Transverse colon (tissue), 4 donors: Measurements from ENCODE around the gene EXT2. TPM values are rescaled to one million over a fixed set of nuclear protein-coding genes. Genes with fewer than 3 reads are reported as not detected.

Experiments used
- DNase-seq: peaks from one replicate; pipeline ENCODE4 v3.0.0-alpha.2; 2019
- H3K27ac ChIP-seq, 4 donors: fragments of 200-600 bp; sonication (generic); 2 replicates each; pipeline ENCODE4 v1.5.1; 2016 to 2018; ENCODE audit warnings: inconsistent platforms in 4 of 4
- H3K27me3 ChIP-seq: fragments of 200-600 bp; sonication (generic); 2 replicates; pipeline ENCODE4 v1.5.1; 2017; ENCODE audit warnings: inconsistent platforms
- H3K36me3 ChIP-seq, 4 donors: fragments of 200-600 bp; sonication (generic); 2 replicates each; pipeline ENCODE4 v1.5.1; 2017 to 2019; ENCODE audit warnings: inconsistent platforms in 4 of 4
- H3K4me1 ChIP-seq, 4 donors: fragments of 200-600 bp; sonication (generic); 2 replicates each; pipeline ENCODE4 v1.5.1; 2017 to 2020; ENCODE audit warnings: inconsistent platforms in 4 of 4
- H3K4me3 ChIP-seq, 4 donors: fragments of 200-600 bp; sonication (generic); 1 replicate in 1 of 4; 2 replicates in 3 of 4; pipeline versions ENCODE4 v1.5.1 to v1.6.1; 2017 to 2019; ENCODE audit warnings: inconsistent platforms in 4 of 4
- H3K9me3 ChIP-seq, 2 donors: fragments of 200-600 bp; sonication (generic); 2 replicates each; pipeline ENCODE4 v1.5.1; 2017 to 2019; ENCODE audit warnings: inconsistent platforms in 2 of 2
- EP300 ChIP-seq: sonication (generic); formaldehyde crosslinking; IDR thresholded peaks from one replicate; pipeline ENCODE4 v1.6.1; 2017; ENCODE audit warnings: antibody characterized with exemption, low read depth
- POLR2A ChIP-seq: fragments of 450-650 bp; IDR thresholded peaks from one replicate; pipeline ENCODE4 v1.6.1; 2016; ENCODE audit warnings: antibody characterized with exemption, mild to moderate bottlenecking, moderate library complexity
- POLR2AphosphoS5 ChIP-seq, 3 donors: sonication (generic); formaldehyde crosslinking; IDR thresholded peaks; one replicate each; pipeline ENCODE4 v1.6.1; 2016; ENCODE audit warnings: antibody characterized with exemption in 3 of 3
- WGBS, 2 donors: methylation state at CpG; one replicate each; pipeline ENCODE4 v1.1.5; 2018; ENCODE audit warnings: low coverage in 1 of 2; 5-methylcytosine and 5-hydroxymethylcytosine counted together
- in situ Hi-C, 4 donors: fragments of 200-750 bp; cut with MboI; loops; one replicate each; pipeline versions ENCODE4 v1.15.0 to v1.15.1; 2017; ENCODE audit warnings: low sequenced_read_pairs in 3 of 4, low pct_ligation_motif_present in 1 of 4, low pct_unique_long_range_greater_than_20kb in 1 of 4
- intact Hi-C: fragments of 100-400 bp; cut with DNase I; formaldehyde crosslinking; loops from one replicate; pipeline ENCODE4 v1.15.1; 2023; ENCODE audit warnings: low total_unique reads
- total RNA-seq, 4 donors: library from RNA; depleted of rRNA; stranded (reverse); fragments of >200 nt; gene quantifications; one replicate each; pipeline ENCODE4 v1.1.0, GENCODE V29; 2016
- TF ChIP-seq, protein P1 (sequence below), 5 experiments: fragments of 200-600 bp in 3 of 5; fragments of 450-650 bp in 2 of 5; sonication (generic) in 3 of 5; IDR thresholded peaks; 1 replicate in 2 of 5; 2 replicates in 3 of 5; pipeline ENCODE4 v1.5.1; 2016 to 2017; ENCODE audit warnings: antibody characterized with exemption in 5 of 5, inconsistent platforms in 3 of 5, mild to moderate bottlenecking in 2 of 5, moderate library complexity in 1 of 5

The EXT2 gene
- total RNA-seq, 4 donors from 2014 or later = 32.2 to 82.9 (median 59.6) TPM

DNA sequence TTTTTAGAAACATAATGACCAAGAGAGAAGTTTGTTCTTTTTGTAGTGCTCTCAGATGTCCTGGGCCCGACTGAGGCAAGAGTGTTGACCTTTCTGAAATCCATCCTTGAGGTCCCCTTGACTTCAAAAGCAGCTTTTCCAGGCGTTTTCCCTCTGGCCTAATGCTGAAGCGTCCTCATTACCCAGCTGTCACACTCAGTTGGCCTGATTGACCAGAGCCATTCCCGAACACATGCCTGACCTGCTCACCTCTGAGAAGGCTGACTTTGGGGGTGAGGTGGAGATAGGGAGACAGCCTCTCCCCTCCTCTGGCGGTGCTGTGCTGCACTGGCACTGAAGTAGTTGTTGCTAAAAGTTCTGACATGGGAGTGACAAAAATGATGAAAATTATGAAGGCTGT, 147.6 kb downstream of the EXT2 start:
- H3K27me3 ChIP-seq = no peaks in the 10 kb centered on the region
- no peaks in the 10 kb centered on the region for H3K9me3 ChIP-seq
- H3K4me1 ChIP-seq = no peaks in the 10 kb centered on the region
- H3K36me3 ChIP-seq = peaks cover 0 to 13% (median 0%) of the 10 kb centered on the region in 4 donors
- in situ Hi-C loops (no loop called here), intact Hi-C loops (no loop called here)
- H3K4me3 ChIP-seq = no peak overlapping the region
- TF ChIP-seq EP300 (no peak), POLR2A (no peak), POLR2AphosphoS5 (IDR thresholded peaks at IDR 0.05) (no peak)
- TF ChIP-seq, protein P1, sequence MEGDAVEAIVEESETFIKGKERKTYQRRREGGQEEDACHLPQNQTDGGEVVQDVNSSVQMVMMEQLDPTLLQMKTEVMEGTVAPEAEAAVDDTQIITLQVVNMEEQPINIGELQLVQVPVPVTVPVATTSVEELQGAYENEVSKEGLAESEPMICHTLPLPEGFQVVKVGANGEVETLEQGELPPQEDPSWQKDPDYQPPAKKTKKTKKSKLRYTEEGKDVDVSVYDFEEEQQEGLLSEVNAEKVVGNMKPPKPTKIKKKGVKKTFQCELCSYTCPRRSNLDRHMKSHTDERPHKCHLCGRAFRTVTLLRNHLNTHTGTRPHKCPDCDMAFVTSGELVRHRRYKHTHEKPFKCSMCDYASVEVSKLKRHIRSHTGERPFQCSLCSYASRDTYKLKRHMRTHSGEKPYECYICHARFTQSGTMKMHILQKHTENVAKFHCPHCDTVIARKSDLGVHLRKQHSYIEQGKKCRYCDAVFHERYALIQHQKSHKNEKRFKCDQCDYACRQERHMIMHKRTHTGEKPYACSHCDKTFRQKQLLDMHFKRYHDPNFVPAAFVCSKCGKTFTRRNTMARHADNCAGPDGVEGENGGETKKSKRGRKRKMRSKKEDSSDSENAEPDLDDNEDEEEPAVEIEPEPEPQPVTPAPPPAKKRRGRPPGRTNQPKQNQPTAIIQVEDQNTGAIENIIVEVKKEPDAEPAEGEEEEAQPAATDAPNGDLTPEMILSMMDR (IDR thresholded peaks at IDR 0.05) = no peak
- DNase-seq = no peak
- 79 to 83% methylated on average over 5 of the region's 5 CpGs for WGBS, 2 donors
- no peak overlapping the region for H3K27ac ChIP-seq

DNA sequence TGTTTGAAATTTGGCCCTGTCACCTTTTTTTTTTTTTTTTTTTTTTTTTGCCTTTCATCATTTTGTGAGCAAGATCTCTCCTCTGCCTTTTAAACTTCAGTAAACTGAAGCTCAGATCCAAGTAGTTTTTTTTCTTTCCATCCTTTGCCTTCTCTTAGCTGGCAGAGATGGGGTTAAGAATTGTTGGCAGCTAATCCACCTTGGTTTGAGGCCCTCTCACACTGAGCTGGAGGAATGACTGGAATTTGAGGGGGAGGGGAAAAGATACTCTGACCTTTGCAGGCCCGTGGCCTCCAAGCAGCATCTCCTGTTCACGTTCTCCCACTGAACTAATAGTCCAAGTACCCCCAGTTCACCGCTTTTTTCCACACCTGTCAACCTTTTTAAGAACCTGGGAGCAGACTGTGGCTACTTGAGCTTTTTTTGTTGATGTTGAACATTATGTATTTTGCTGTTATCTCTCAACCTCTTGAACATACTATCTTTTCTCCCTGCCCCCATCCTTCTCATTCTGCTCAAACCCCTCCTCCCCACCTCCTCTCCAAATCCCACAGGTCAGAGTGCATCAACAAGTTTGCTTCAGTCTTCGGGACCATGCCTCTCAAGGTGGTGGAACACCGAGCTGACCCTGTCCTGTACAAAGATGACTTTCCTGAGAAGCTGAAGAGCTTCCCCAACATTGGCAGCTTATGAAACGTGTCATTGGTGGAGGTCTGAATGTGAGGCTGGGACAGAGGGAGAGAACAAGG, 148.3 kb downstream of the EXT2 start:
- TF ChIP-seq, protein P1 (IDR thresholded peaks at IDR 0.05) = no peak
- no peak for TF ChIP-seq POLR2A
- 78 to 90% methylated on average over 6 of the region's 6 CpGs for WGBS, 2 donors
- H3K4me1 ChIP-seq = no peaks in the 10 kb centered on the region
- in situ Hi-C loops (no loop called here), intact Hi-C loops (no loop called here)
- peaks cover 0 to 13% (median 0%) of the 10 kb centered on the region in 4 donors for H3K36me3 ChIP-seq
- H3K27ac ChIP-seq = no peak overlapping the region
- H3K4me3 ChIP-seq = no peak overlapping the region
- no peaks in the 10 kb centered on the region for H3K27me3 ChIP-seq
- H3K9me3 ChIP-seq = no peaks in the 10 kb centered on the region
- no peak for DNase-seq

DNA sequence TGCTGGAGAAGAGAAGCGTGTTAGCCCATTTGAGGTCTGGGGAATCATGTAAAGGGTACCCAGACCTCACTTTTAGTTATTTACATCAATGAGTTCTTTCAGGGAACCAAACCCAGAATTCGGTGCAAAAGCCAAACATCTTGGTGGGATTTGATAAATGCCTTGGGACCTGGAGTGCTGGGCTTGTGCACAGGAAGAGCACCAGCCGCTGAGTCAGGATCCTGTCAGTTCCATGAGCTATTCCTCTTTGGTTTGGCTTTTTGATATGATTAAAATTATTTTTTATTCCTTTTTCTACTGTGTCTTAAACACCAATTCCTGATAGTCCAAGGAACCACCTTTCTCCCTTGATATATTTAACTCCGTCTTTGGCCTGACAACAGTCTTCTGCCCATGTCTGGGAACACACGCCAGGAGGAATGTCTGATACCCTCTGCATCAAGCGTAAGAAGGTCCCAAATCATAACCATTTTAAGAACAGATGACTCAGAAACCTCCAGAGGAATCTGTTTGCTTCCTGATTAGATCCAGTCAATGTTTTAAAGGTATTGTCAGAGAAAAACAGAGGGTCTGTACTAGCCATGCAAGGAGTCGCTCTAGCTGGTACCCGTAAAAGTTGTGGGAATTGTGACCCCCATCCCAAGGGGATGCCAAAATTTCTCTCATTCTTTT, 149.3 kb downstream of the EXT2 start:
- in situ Hi-C loops = no loop called here
- Histone ChIP-seq H3K27ac (no peak overlapping the region), H3K27me3 (no peaks in the 10 kb centered on the region), H3K4me1 (no peaks in the 10 kb centered on the region), H3K4me3 (no peak overlapping the region), H3K9me3 (no peaks in the 10 kb centered on the region), H3K36me3 (peaks cover 0 to 13% (median 0%) of the 10 kb centered on the region in 4 donors)
- intact Hi-C loops = no loop called here
- DNase-seq = no peak
- WGBS, 2 donors = 95 to 98% methylated on average over 6 to 8 of the region's 8 CpGs
- no peak for TF ChIP-seq EP300
- no peak for TF ChIP-seq POLR2AphosphoS5 (IDR thresholded peaks at IDR 0.05)
- no peak for TF ChIP-seq POLR2A
- TF ChIP-seq, protein P1 (IDR thresholded peaks at IDR 0.05) = no peak

DNA sequence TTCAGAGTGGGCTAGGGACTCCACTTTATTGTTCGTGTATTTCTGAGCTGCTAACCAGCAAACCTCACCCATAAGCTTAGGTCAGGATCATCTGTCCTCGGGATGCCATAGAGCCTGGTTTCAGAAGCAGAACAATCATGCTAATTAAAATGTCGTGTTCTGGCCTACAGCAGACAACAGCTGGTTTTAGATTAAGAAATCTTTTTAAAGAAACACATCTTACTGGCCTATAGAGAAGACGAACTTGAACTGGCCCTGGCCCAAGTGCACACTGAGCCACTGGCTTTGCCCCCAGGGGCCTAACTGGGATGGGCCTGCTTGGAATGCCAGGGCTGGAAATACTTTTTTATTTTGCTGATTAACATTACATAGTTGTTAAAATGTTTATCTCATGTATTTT, 151.2 kb downstream of the EXT2 start:
- intact Hi-C loops (no loop called here), in situ Hi-C loops (no loop called here)
- no peak for TF ChIP-seq POLR2A
- no peak for TF ChIP-seq EP300
- TF ChIP-seq, protein P1 (IDR thresholded peaks at IDR 0.05) = no peak
- TF ChIP-seq POLR2AphosphoS5 (IDR thresholded peaks at IDR 0.05) = no peak
- no peak for DNase-seq
- Histone ChIP-seq H3K4me3 (no peak overlapping the region), H3K27ac (no peak overlapping the region), H3K9me3 (no peaks in the 10 kb centered on the region), H3K4me1 (no peaks in the 10 kb centered on the region), H3K27me3 (no peaks in the 10 kb centered on the region), H3K36me3 (peaks cover 0 to 4% (median 0%) of the 10 kb centered on the region in 4 donors)
- 59 to 63% methylated on average over 4 of the region's 4 CpGs for WGBS, 2 donors
